NT2/D1 (cell line): ENCODE results near the gene RNF149.

ENCODE experiments used
- SUZ12 ChIP-seq: IDR thresholded peaks from 2 replicates; pipeline ENCODE4 v1.6.1; 2011; ENCODE audit not compliant: insufficient read length, insufficient read depth; ENCODE audit errors: extremely low read depth
- YY1 ChIP-seq: IDR thresholded peaks from 2 replicates; pipeline ENCODE4 v1.6.1; 2011; ENCODE audit not compliant: insufficient read length, insufficient read depth
- ZNF274 ChIP-seq: IDR thresholded peaks from 2 replicates; pipeline ENCODE4 v1.6.1; 2011; ENCODE audit warnings: mild to moderate bottlenecking, low read depth, low read length

- TF ChIP-seq SUZ12 (no peak), YY1 (no peak), ZNF274 (no peak)
Measured at GRCh38 chr2:101300836-101301235, 7.7 kb downstream of the RNF149 start.
